Measurements from ENCODE around the gene MICAL3.
"Not testable (repeated sequence)": the region's sequence is repeated elsewhere in the genome, so short reads cannot be mapped to it uniquely, and the experiment has no call there.

MICAL3 gene

GRCh38 chr22:17876878-17877855, 147.2 kb downstream of the MICAL3 start:
- DNase-seq = not testable (repeated sequence)

DNA sequence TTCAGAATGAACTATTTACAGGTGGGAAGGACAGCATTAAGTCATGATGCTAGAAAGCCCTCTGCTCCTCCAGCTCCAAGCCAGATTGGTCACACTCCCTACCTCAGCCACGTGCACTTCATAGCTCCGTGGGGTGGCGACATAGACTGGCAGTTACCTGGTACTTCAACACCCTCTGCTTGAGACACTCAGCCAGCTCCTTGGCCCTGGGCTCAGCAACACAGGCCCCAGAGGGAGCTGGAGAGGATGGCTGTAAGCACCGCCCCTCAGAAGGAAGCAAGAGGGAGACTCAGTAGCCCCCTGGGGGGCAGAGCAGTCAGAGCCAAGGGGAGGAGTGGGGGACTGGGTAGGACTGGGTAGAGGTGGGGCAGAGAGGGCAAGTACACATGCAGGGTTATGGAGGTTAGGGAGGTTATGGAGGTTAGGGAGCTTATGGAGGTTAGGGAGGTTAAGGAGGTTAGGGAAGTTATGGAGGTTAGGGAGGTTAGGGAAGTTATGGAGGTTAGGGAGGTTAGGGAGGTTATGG, 148.0 kb downstream of the MICAL3 start:
- DNase-seq = no peak

DNA sequence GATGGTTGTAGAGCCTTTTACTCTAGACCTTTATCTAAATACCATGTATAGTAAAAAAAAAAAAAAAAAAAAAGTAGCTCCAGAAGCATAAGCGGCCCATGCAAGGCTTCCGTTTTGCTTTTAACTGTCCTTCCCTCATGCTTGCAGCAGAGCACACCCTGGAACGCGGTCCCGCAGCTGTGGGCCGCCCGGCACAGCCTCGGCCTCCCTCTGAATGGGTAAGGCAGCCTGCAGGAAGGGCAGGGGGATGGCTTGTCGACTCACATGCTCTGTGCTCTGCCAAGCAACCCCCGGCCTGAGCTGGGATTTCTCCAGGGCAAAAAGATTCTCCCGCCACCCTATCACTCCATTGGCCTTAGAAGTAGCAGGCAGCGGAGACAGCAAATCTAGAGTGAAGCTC, 148.7 kb downstream of the MICAL3 start:
- no peak for DNase-seq

- no peak for DNase-seq
Observed at GRCh38 chr22:17875156-17875555, 149.2 kb downstream of the MICAL3 start.

- DNase-seq = no peak
Observed at GRCh38 chr22:17874231-17874905, 150.0 kb downstream of the MICAL3 start.

- no peak for DNase-seq
Observed at GRCh38 chr22:17873804-17874203, 150.6 kb downstream of the MICAL3 start.

GRCh38 chr22:17873116-17873515, 151.2 kb downstream of the MICAL3 start:
- no peak for DNase-seq

GRCh38 chr22:17872471-17872870, 151.9 kb downstream of the MICAL3 start:
- DNase-seq = no peak

DNA sequence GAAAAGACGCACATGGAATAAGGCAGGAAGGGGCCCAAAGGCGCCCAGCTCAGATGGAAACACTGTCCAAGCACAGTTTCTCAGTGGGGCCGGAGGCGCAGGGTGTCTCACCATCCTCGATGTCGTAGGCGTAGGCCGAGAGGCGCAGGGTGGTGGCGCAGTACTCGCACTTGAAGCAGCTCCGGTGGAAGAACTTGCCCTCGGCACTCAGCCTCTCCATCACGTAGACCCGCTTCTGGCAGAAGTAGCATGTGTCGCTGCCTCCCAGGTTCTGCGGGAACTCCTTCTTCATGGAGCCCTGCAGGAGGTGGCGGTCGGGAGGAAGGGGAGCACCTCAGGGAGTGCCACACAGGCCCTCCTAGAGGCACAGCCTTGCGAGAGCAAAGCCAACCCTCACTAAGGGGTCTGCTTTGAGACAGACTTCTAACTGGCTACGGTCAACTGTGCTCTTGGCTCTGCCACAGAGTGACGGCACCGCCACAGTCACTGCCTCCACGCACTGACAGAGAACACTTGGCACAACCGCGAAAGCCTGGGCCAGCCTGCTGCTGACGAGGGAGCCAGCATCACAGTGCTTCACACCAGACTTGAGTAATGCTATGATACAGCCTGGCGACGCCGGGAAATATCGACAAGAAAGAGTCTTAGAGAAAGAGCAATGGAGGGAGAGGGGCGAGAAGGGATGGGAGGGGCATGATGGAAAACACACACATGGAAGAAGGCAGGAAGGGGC, 152.5 kb downstream of the MICAL3 start:
- DNase-seq = no peak

DNA sequence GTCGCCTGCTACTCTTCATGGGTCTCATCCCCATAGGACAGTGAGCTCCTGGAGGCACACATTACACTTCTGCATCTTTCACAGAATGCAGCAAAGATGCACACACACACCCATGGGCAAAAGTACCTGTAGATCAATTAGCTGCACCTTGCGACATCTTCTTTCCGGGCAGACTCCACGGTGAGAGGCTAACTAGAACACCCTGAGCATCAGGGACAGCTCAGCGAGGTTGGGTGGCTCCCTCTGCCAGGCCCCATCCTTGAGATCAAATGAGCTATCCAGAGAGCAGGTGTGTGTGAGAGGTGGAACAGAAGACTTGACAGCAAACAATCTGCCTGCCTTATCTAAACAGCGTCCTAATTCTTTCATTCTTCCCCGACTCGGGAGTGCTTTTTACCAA, 154.0 kb downstream of the MICAL3 start:
- no peak for DNase-seq

DNA sequence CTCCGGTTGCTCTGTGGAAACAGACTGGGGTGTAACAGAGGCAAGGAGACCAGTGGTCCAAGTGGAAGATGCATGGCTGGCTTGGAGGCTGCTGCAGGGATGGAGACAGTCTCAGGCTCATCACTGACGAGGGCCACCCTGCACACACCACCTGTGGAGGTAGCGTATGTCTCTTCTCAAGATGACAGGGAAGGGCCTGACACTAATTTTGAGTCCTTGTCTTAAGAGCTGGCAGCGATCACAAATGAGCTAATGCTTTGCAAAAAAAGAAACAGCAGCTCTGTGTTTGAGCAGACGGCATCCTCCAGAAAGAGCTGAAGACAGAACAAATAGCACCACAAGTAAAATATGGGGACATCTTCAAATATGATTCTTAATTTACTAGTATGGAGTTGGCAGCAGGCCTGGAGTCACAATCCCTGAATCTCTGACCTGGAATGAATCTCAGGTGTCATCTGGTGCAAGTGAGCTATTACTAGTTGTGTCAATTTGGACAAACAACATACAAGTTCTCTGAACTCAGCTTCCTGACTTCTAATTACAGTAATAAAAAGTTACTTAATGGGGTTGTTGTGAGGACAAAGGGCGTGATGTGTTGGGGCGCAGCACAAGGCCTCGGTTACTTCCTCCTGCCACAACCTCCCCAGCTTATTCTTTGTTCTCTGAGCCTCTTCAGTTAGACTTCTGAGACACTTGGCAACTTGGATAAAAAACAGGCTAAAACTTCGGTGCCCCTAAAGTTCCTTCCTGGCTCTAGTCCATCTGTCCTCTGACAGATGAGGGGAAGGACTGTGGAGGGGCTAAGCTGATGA, 154.9 kb downstream of the MICAL3 start:
- DNase-seq = no peak

DNA sequence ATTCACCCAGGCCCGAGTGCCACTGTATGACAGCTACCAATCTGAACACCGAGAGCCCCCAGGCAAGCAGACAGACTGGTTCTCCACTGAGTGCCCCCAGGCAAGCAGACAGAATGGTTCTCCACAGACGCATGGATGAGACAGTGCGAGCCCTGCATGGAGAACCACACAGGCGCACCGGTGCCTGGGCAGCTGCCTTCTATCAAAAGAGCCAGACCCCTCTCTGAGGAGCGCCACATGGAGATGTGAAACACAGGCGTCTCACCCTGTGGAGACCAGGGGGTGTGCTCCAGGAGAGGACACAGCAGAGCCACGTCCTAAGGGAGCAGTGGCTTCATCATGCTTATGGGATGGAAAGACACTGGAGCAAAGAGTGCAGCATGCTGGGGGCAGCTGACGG, 155.6 kb downstream of the MICAL3 start:
- no peak for DNase-seq

DNA sequence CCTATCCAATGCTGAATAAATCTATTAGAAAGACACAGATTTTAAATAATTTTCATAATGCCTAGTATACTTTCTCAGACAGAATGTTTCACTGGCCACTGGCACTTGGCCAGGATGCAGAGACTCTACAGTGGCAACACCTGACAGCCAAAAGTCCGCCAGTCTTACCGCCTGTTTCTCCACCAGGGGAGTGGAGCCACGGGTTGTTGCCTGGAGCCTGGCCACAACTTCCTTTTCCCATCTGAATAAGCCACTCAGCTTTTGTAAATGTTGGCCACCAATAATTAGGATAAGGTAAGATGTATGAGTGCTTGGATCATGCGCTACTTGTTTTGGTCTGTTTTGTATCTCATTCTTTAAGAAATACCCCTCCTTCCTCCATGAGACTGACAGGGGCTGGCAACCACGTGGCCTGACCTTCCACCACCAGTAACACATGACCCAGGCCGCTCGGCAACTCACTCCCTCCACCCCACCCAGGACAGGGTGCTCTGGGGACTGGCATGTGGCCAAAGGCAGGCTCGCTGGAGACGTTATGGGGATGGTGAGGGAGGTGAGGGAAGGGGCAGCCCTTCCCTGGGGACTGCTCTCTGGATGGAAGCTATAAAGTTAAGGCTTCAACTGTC, 157.1 kb downstream of the MICAL3 start:
- DNase-seq = peak in 2 of 3 donors; percentile 3 to 6

GRCh38 chr22:17866621-17867020, 157.7 kb downstream of the MICAL3 start:
- no peak for DNase-seq

- no peak for DNase-seq
Observed at GRCh38 chr22:17866127-17866526, 158.2 kb downstream of the MICAL3 start.

GRCh38 chr22:17865183-17866055, 158.9 kb downstream of the MICAL3 start:
- DNase-seq = no peak

GRCh38 chr22:17864398-17865182, 159.8 kb downstream of the MICAL3 start:
- no peak for DNase-seq

- DNase-seq = peak in 1 of 3 donors; percentile 2
Observed at GRCh38 chr22:17862646-17863181, 161.6 kb downstream of the MICAL3 start.

GRCh38 chr22:17861909-17862308, 162.5 kb downstream of the MICAL3 start:
- DNase-seq = no peak

Measured in suppressor macrophage treated with lipopolysaccharide for 1 hour (primary cell).